Kidney (tissue), 14 donors: ENCODE data around the gene CATSPER4. TPM values are rescaled to one million over a fixed set of nuclear protein-coding genes. Genes with fewer than 3 reads are reported as not detected.
A peak's percentile ranks its signal among the peaks of the same experiment; 100 is the strongest.

ENCODE experiments used
- DNase-seq, 5 donors: peaks; one replicate each; pipeline ENCODE4 v3.0.0-alpha.2; 2013 to 2020
- FAIRE-seq: peaks from 2 replicates; lab custom pipeline; 2012; peaks lifted over from hg19 to GRCh38; lab: Jason Lieb, UNC
- H3K27ac ChIP-seq, 2 donors: one replicate each; pipeline ENCODE4 v1.7.0; 2013; ENCODE audit warnings: low read depth in 2 of 2, low read length in 2 of 2, inconsistent platforms in 1 of 2
- H3K27me3 ChIP-seq: one replicate; pipeline ENCODE4 v1.7.1; 2013; ENCODE audit warnings: low read length, inconsistent platforms; ENCODE audit not compliant: control insufficient read depth, insufficient read depth
- H3K36me3 ChIP-seq, 3 donors: one replicate each; pipeline versions ENCODE4 v1.7.0 to v1.7.1; 2013; ENCODE audit warnings: low read length in 3 of 3, control low read depth in 1 of 3, inconsistent platforms in 1 of 3; ENCODE audit not compliant: insufficient read depth in 3 of 3, control insufficient read depth in 2 of 3
- H3K4me1 ChIP-seq, 3 donors: one replicate each; pipeline versions ENCODE4 v1.7.0 to v1.7.1; 2013; ENCODE audit warnings: low read length in 3 of 3, inconsistent platforms in 1 of 3, low read depth in 1 of 3; ENCODE audit not compliant: control insufficient read depth in 2 of 3, insufficient read depth in 2 of 3
- H3K4me3 ChIP-seq, 3 donors: one replicate each; pipeline versions ENCODE4 v1.7.0 to v1.8.1; 2013; ENCODE audit warnings: low read length in 3 of 3, control low read depth in 1 of 3, inconsistent platforms in 1 of 3
- H3K9ac ChIP-seq, 3 donors: one replicate each; pipeline versions ENCODE4 v1.7.0 to v1.7.1; 2013; ENCODE audit warnings: low read length in 3 of 3, control low read depth in 1 of 3, inconsistent platforms in 1 of 3
- H3K9me3 ChIP-seq, 3 donors: one replicate each; pipeline versions ENCODE4 v1.7.0 to v1.7.1; 2013; ENCODE audit warnings: low read length in 3 of 3, control low read depth in 1 of 3, inconsistent platforms in 1 of 3; ENCODE audit not compliant: control insufficient read depth in 2 of 3, insufficient read depth in 1 of 3
- intact Hi-C: fragments of 100-400 bp; cut with DNase I; formaldehyde crosslinking; loops from one replicate; pipeline ENCODE4 v1.11.1; 2022
- polyA plus RNA-seq: library from polyadenylated mRNA; stranded (reverse); fragments of 350-450 nt; fragmentation: Illumina TruSeq; extraction: RNeasy Lipid Tissue Mini Kit (QIAGEN cat#74804); gene quantifications from one replicate; pipeline ENCODE4 v1.2.3, GENCODE V29; 2014; ENCODE audit warnings: low read depth, low replicate concordance; ENCODE audit not compliant: insufficient read depth
- total RNA-seq: library from RNA; stranded (reverse); fragmentation: NEBNext Ultra II Directional; extraction: Animal tissue kit (Norgen Biotek cat#: 25700); gene quantifications from one replicate; pipeline ENCODE4 v1.2.1, GENCODE V29; 2021
- TF ChIP-seq, protein P1 (sequence below): IDR thresholded peaks from 3 replicates; pipeline ENCODE4 v1.5.1; 2012; ENCODE audit warnings: mild to moderate bottlenecking, moderate library complexity, borderline replicate concordance; ENCODE audit not compliant: insufficient read depth; ENCODE audit errors: extremely low read depth
- donor health status: control.
- donor health status: control.
- donor health status: control.
- donor health status: control.
- donor health status: control.
- donor health status: DM: yes; HTN: yes; CAD: no.
- donor health status: Normal renal cell carcinoma (clear cell type).

The CATSPER4 gene
- total and polyA plus RNA-seq, 2 donors from 2014 or later, result not detected

GRCh38 chr1:26170472-26170821 is 20.0 kb upstream of the CATSPER4 start:
- Histone ChIP-seq H3K4me1 (peaks cover 0 to 6% (median 5%) of the 10 kb centered on the region in 3 donors), H3K9ac (peak overlapping the region; percentile 68 to 91 (median 70)), H3K27ac (no peak overlapping the region), H3K36me3 (peaks cover 0 to 3% (median 0%) of the 10 kb centered on the region in 3 donors), H3K4me3 (peak overlapping the region; percentile 81 to 95 (median 83)), H3K9me3 (no peaks in the 10 kb centered on the region), H3K27me3 (no peaks in the 10 kb centered on the region)
- TF ChIP-seq, protein P1, sequence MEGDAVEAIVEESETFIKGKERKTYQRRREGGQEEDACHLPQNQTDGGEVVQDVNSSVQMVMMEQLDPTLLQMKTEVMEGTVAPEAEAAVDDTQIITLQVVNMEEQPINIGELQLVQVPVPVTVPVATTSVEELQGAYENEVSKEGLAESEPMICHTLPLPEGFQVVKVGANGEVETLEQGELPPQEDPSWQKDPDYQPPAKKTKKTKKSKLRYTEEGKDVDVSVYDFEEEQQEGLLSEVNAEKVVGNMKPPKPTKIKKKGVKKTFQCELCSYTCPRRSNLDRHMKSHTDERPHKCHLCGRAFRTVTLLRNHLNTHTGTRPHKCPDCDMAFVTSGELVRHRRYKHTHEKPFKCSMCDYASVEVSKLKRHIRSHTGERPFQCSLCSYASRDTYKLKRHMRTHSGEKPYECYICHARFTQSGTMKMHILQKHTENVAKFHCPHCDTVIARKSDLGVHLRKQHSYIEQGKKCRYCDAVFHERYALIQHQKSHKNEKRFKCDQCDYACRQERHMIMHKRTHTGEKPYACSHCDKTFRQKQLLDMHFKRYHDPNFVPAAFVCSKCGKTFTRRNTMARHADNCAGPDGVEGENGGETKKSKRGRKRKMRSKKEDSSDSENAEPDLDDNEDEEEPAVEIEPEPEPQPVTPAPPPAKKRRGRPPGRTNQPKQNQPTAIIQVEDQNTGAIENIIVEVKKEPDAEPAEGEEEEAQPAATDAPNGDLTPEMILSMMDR, result no peak
- DNase-seq, result peak in 1 of 5 donors; percentile 51
- FAIRE-seq, result no peak
- intact Hi-C loops, result no loop called here

DNA sequence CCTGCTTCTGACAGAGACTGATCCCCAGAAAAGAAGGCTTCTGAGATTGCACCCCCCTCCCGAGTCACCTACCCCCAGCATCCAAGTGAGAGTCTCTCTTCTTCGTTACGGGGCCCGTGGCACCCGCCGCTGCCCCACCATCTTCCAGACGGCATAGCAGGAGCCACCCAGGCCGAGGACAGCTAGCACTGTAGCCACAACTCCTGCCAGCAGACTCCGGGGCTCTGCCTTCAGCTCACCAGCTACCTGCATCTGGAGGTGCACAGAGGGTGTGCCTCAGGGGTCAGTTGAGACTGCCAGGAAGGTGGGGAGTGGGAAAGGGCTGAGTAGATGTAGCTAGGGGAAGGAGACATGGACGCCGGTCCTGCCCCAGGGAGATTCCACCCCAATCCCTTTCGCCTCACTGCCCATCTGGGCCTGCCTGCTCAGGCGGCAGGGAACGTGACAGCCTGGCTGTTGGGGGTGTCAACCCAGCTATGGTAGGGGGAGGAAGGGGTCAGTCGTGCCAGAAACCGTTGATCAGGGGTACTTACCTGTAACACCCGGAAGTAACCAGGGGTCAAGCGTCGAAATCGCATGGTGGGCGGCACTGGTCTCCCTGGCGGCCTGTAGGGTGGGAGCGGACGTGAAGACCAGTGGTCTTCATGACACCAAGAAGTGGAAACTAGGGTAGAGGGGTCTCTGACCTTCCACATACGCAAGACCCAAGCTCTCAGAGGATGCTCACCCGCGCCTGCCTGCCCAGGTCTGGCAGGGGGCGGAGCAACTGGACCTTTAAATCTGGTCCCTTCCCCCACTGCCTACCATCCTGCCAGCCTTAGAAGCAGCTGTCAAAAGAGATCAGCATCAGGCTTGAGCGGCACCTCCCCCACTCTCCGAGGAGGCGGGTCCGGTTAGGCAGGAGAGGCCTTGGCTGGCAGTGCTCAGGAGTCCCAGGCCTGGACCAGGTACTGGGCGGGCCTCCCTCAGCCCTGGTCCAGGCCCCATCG is 19.0 kb upstream of the CATSPER4 start, which contains the start of gene ZNF593OS:
TSS of gene ZNF593OS (minus strand) at position 749 of the 989 bp plus-strand sequence. CDS start at position 578, 171 bp downstream.
- no peak within 1 kb of the TSS for H3K27ac ChIP-seq
- peaks cover 0 to 3% (median 0%) of the 10 kb centered on the region in 3 donors for H3K36me3 ChIP-seq
- intact Hi-C loops, result no loop called here
- H3K4me3 ChIP-seq, result peak within 1 kb of the TSS; percentile 81 to 95 (median 83)
- no peak within 1 kb of the TSS for H3K9ac ChIP-seq
- H3K4me1 ChIP-seq, result peaks cover 0 to 6% (median 5%) of the 10 kb centered on the region in 3 donors
- no peak for DNase-seq
- no peak for FAIRE-seq
- TF ChIP-seq, protein P1, result no peak
- H3K9me3 ChIP-seq, result no peaks in the 10 kb centered on the region
- H3K27me3 ChIP-seq, result no peaks in the 10 kb centered on the region

DNA sequence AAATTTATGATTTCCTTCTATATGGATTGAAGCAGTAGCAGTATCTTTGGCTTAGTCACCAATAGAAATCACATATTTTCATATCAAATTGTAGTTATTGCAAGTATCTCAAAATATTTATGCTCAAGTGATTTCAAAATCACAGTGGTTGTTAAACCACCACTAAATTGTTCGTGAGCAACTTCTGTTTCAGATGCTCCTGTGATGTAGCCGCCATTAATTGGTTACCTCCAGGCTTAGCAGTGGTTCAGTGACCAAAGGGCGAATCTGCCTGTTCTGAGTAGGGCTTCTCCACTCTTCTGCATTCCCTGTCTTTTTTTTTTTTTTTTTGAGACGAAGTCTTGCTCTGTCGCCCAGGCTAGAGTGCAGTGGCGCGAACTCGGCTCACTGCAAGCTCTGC is 15.1 kb upstream of the CATSPER4 start:
- intact Hi-C loops, result no loop called here
- no peak for FAIRE-seq

More for the DNA sequence above, 15.1 kb upstream of the CATSPER4 start:
- peaks cover 0 to 3% (median 0%) of the 10 kb centered on the region in 3 donors for H3K36me3 ChIP-seq
- peaks cover 0 to 7% (median 5%) of the 10 kb centered on the region in 3 donors for H3K4me1 ChIP-seq
- TF ChIP-seq, protein P1, result no peak
- no peak overlapping the region for H3K9ac ChIP-seq
- no peaks in the 10 kb centered on the region for H3K9me3 ChIP-seq
- no peak for DNase-seq
- H3K27ac ChIP-seq, result no peak overlapping the region
- H3K27me3 ChIP-seq, result no peaks in the 10 kb centered on the region
- no peak overlapping the region for H3K4me3 ChIP-seq
